Tibial nerve (tissue), 3 donors: ENCODE results near the gene CIITA.

Experiments used
- POLR2A ChIP-seq, 2 donors: fragments of 450-650 bp; IDR thresholded peaks; one replicate each; pipeline ENCODE4 v1.6.1; 2017; ENCODE audit warnings: antibody characterized with exemption in 2 of 2, mild to moderate bottlenecking in 2 of 2, moderate library complexity in 2 of 2
- TF ChIP-seq, protein P1 (sequence below), 5 experiments: fragments of 200-600 bp in 3 of 5; fragments of 450-650 bp in 2 of 5; sonication (generic) in 3 of 5; IDR thresholded peaks; one replicate each; pipeline ENCODE4 v1.5.1; 2016 to 2019; ENCODE audit warnings: antibody characterized with exemption in 5 of 5, mild to moderate bottlenecking in 3 of 5, moderate library complexity in 2 of 5

GRCh38 chr16:10840703-10841102 lies 36.3 kb upstream of the CIITA start:
- TF ChIP-seq POLR2A (IDR thresholded peaks at IDR 0.05): no peak
- TF ChIP-seq, protein P1, sequence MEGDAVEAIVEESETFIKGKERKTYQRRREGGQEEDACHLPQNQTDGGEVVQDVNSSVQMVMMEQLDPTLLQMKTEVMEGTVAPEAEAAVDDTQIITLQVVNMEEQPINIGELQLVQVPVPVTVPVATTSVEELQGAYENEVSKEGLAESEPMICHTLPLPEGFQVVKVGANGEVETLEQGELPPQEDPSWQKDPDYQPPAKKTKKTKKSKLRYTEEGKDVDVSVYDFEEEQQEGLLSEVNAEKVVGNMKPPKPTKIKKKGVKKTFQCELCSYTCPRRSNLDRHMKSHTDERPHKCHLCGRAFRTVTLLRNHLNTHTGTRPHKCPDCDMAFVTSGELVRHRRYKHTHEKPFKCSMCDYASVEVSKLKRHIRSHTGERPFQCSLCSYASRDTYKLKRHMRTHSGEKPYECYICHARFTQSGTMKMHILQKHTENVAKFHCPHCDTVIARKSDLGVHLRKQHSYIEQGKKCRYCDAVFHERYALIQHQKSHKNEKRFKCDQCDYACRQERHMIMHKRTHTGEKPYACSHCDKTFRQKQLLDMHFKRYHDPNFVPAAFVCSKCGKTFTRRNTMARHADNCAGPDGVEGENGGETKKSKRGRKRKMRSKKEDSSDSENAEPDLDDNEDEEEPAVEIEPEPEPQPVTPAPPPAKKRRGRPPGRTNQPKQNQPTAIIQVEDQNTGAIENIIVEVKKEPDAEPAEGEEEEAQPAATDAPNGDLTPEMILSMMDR (IDR thresholded peaks at IDR 0.05): no peak
